Brain pericyte (primary cell): ENCODE results near the gene TBL1Y.
"Not testable (repeated sequence)": the region's sequence is repeated elsewhere in the genome, so short reads cannot be mapped to it uniquely, and the experiment has no call there.

Experiments used
- DNase-seq: peaks from one replicate; pipeline ENCODE4 v3.0.0-alpha.2; 2012; ENCODE audit warnings: low read depth, low spot score

TBL1Y gene

DNA sequence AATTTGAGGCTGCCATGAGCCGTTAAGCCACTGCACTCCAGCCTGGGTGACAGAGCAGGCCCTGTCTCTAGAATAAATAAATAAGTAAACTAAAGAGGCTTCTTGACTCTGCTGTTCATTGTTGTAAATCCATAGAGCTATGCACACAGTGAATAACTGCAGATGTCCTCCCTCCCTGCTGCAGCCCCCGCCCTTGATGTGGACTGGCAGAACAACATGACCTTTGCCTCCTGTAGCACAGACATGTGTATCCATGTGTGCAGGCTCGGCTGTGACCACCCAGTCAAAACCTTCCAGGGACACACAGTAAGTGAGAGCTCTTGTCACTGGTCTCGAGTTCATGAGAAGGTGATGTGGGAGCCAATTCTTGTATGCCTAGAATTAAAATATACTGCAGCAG, 170.1 kb downstream of the TBL1Y start:
- DNase-seq, result not testable (repeated sequence)

DNA sequence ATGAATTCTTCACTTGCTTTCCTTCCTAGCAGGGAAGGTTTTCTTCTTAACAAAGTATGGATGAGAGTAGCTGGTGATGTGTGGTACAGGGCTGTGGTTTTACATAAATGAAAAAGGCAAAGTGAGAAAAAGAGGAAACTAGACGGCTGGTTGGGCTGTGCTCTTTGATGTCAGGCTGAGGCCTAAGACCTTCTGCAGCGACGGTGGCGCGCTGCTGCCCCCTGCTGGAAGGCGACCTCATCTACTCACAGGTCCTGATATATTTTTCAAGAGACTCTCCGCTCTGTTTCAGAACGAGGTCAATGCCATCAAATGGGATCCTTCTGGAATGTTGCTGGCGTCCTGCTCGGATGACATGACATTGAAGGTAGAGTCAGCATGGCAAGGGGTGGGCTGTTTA, 175.1 kb downstream of the TBL1Y start:
- no peak for DNase-seq

DNA sequence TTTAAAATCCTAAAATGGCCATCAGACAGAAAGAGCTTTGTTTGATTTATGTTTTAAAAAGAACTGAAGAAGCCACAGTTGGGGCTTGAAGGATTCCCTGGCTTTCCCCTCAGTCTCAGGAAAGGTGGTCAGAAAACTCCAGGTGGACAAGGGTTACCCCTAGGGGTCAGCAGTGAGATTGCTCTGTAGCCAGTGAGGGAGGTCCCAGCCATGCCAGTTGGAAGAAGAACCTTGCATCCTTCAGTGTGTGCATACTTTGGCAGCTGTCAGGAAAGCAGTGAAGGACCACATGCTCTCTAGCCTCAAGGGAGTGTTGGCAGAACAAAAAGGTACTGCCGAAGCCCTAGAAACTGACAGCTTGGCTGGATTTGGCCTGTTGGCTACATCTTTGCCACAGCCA, 182.3 kb downstream of the TBL1Y start:
- no peak for DNase-seq

DNA sequence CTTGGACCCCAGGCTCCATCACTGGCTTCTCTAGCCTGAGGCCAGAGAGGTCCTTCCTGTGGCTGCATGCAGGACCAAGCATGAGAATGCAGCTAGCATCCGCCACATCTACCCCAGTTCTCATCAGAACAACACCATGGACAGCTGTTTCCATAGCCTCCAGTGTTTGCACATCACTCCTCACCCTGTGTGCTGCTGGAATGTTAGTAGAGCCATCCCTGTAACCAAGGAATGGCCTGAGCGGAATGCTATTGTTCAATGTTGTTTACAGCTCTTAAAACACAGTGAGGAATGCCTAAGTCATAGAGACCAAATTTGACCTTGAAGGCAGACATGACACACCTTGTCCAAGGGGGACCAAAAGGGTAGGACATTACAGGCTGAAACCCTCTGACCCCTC, 183.9 kb downstream of the TBL1Y start:
- no peak for DNase-seq

DNA sequence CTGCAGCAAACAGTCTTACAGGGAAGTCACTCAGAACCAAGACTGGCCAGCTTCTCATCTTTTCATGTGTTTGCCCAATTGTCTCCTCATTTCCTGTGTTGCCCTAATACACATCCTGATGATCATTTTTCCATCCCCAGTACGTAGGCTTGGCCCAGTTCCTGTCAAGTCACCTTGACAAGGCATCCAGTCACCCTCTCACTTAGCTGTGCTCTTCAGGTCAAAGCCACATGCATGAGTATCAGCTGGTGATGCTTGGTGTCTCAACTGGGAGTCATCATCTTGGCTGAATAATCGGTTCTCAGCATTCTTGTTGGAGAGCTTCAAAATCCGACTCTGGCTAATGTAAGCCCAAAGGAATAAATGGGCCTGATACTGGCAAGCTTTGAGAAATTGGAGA, 186.5 kb downstream of the TBL1Y start:
- DNase-seq, result no peak

DNA sequence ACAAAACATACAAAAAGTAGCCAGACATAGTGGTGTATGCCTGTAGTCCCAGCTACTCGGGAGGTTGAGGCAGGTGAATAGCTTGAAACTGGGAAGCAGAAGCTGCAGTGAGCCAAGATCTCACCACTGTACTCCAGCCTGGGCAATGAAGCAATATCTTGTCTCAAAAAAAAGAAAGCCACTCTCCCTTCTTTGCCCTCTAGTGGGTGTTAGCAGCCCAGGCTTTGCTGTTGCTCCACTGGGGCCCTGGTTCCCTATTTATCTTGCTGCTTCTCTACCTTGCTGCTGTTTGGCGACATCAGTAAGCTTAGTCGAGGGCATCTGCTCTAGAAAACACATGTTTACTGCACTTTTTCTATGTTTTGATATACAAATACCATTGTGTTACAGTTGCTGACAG, 189.2 kb downstream of the TBL1Y start:
- DNase-seq, result no peak

DNA sequence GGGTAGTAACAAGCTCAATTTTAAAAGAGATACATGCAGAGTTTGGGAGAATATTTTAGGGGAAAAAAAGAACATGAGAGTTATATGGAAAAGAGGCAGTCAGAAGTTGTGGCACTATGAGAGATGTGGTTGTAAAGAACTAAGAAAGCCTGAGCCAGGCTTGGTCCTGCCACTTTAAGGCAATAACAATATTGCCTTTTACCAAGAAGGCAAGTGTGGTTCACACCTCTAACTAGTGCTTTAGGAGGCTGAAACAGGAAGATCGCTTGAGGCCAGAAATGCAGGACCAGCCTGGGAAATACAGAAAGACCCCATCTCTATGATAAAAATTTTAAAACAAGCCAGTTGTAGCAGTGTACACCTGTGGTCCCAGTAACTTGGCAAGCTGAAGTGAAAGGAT, 192.2 kb downstream of the TBL1Y start:
- no peak for DNase-seq

DNA sequence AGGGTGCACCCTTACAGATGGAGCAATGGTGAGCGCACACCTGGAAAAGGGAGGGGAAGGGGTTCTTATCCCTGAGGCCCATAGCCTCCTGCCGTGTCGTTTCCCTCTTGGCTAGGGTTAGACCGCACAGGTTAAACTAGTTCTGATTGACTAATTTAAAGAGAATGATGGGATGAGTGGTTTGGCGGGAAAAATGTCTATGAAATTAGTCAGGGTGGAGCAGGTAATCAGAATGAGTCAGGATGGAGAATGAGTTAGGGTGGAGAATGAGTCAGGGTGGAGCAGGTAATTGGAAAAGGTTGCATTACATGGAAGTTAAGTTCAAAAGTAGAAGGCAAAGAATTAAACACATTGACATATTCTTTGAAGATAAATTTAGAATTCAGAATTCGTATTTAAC, 196.7 kb downstream of the TBL1Y start:
- no peak for DNase-seq

DNA sequence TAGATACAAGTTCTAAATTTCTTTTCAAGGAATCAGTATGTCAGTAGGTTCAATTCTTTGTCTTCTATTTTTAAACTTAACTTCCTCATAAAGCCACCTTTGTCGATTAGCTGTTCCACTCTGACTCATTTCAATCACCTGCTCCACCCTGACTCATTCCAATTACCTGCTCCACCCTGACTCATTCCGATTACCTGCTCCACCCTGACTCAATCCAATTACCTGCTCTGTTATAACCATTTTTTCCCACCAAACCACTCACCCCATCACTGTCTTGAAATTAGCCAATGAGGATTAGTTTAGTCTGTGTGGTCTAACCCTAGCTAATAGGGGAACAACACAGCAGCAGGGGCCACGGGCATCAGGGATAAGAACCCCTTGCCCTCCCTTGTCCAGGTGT, 199.6 kb downstream of the TBL1Y start:
- no peak for DNase-seq

DNA sequence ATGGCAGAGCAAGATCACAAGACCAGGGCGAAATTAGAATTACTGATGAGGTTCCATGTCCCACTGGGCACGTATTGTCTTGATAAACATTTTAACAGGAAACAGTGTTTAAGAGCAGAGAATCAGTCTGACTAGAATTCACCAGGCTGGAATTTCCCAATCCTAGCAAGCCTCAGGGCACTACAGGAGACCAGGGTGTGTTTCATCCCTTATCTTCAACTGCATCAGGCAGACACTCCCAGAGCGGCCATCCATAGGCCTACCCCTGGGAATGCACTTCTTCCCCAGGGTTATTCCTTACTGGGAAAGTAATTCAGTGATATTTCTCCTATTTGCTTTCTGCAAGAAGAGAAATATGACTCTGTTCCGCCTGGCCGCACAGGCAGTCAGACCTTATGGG, 205.4 kb downstream of the TBL1Y start:
- DNase-seq, result no peak

DNA sequence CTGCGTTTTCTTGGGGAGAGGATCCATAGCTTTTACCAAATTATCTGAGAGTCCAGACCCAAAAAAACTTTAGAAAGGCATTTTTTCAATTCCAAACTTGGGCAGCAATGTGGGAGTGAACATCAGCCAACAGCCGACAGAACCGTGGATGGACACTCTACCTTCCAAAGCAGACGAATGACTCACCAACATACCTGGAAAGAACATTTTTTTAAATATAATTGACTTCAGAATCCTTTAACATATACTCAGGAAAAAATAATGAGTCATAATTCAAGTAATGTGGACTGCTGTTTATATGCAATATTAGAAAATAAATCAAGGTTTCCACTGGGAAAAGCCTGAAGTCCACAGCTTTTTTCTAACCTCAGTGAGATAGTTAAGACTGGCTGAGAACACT, 211.7 kb downstream of the TBL1Y start:
- DNase-seq, result no peak

DNA sequence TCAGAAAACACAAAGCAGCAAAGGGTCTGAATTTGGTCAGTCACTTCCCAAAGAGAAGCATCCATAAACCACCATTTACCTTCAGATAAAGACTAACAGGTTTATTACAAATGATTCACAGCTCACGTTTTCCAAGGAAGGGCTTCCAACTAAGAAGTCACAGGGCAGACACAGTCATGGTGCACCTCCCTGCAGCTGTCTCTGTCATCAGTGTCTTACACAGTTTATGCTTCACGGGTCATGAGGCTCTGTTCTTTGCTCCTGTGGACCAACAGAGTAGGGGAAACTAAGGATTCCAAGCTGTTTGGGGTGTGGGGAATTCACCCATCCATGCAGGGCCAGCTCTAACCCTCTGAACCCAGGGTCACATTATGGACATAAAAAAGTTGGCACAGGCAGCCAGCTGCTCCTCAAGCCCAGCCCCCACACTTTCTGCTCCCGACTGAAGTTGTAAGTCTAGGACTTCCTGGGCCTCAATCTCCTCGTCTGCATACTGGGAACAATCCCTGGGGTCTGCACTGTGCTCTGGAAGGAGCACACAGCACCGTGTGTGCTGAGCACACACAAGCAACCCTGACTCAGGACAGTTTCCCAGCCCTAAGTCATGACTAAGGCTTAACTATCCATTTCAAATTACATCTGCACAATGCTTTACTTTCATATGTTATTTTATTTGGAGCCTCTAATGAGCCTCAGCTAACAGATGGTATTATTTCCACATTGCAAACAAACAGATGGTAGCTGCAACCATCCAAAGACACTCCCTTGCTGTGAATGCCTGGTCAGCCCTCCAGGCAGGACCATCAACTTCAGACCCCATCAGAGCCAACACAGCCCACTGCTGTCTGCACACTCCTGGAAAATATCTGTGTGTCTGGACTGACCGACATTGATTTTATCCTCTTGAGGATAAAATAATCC, 214.9 kb downstream of the TBL1Y start:
- DNase-seq, result no peak

DNA sequence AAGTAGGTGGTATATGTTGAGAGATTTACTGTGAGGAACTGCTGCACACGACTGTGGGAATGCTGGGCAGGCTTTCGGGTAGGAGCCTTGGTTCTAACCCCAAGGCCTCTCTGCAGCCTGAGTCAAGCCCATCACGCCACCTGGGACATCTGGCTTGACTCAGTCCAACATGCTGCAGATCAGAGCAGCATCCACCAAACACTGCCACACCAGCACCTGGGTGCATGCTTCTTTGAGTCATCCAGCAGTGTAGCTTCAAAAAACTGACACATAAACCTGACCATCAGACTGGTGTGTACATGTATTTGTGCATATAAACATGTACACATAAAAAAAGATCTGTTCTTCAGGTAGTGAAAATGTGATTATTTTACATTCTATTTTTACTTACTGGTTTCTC, 217.7 kb downstream of the TBL1Y start:
- DNase-seq, result no peak
